HG03575 (cell line): ENCODE results near the gene OR9A2.
A peak's percentile ranks its signal among the peaks of the same experiment; 100 is the strongest.

Source experiments
- ATAC-seq: cut with Tn5 transposase; IDR thresholded peaks from one replicate; pipeline ENCODE4 v1.9.1; 2021; ENCODE audit not compliant: unreplicated experiment, insufficient number of reproducible peaks, low FRiP score; ENCODE audit errors: extremely low read depth

OR9A2 gene

GRCh38 chr7:143027683-143028082 lies 751 bp upstream of the OR9A2 start:
- ATAC-seq: no peak

DNA sequence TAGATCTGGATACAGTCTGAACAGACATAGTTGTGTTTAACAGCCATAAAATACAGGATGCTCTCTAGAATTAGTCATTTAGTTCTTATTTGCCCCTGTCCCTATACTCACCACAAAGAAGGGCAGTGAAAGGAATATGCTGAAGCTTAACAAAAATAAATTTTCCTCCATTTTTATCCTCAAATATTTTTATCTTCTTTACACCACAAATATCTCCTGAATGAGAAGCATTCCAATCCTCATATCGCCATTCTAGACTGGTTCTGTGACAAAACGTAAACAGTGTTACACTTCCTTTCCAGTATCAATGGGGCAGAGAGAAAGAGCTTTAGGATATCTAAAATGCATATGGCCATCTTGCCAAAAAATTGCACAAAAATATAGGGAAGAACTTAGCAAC lies 1.6 kb downstream of the OR9A2 start:
- no peak for ATAC-seq

DNA sequence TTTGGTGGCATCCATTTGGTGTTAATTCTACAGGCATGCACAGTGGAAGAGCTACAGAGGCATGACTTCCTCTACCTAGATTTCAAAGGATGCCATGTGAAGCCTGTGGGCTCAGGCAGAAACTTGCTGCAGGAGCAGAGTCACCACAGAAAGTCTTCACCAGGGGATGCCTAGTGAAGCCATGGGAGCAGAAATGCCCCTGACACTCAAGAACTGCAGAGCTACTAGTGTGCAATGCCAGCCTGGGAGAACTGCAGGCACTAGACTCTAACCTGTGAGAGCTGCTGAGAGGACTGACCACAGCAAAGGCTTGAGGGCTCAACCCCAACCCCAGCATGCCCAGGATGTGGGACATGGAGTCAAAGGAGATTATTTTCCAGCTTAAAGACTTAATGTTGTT lies 3.9 kb downstream of the OR9A2 start:
- ATAC-seq: no peak

DNA sequence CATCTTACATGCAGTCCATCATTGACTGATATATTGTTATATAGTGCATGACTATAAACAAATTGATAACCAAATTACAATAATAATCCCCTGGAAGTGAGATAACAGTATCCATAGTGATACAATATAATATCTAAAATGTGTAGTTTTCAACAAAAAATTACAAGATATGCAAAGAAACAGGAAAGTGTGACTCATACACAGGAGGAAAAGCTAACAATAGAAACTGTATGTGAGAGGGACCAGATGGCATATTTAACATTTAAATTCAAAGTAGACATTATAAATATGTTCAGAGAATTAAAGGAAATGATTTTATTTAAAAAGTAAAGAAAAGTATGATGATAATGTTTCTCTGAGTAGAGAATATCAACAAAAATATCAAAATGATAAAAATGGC lies 8.0 kb downstream of the OR9A2 start:
- no peak for ATAC-seq

DNA sequence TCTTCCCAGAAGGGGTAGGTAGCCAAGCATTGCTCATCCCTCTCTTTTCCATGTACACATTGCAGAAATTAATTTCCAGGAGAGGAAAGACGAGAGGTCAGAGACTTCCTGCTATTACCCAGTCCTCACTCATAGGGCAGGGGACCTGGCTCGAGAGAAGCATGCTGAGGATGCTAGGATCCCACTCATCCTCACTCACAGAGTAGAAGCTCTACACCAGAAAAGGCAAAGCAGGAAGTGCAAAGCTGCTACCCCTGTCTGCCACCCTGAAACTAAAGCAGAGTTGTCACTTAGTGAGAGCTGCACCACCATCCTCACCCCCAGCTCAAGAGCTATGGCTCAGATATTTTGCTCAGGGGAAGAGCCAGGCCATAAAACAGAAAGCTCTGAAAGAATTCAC lies 9.9 kb downstream of the OR9A2 start:
- no peak for ATAC-seq

- no peak for ATAC-seq
Measured at GRCh38 chr7:143015926-143016490, 10.9 kb downstream of the OR9A2 start.

- ATAC-seq: peak; percentile 87
Measured at GRCh38 chr7:143015084-143015483, 11.8 kb downstream of the OR9A2 start.

DNA sequence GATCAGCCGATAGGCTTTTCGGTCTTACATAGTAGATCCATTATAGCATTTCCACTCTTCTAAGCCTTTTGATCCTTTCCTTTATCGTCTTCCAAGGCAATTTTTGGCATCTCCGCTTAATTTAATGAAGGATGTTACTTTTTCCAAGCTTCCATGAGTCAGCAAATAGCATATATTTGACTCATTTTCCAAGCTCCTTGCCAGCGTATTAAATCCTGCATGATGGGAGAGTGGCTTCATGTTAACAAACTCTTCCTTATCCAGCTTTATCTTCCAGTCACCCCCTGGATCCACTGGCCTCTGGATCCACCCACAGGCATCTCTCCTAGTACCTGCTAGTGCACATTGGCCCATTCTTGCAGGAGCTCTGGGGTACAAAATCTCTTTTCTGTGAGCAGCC lies 13.0 kb downstream of the OR9A2 start:
- ATAC-seq: no peak

DNA sequence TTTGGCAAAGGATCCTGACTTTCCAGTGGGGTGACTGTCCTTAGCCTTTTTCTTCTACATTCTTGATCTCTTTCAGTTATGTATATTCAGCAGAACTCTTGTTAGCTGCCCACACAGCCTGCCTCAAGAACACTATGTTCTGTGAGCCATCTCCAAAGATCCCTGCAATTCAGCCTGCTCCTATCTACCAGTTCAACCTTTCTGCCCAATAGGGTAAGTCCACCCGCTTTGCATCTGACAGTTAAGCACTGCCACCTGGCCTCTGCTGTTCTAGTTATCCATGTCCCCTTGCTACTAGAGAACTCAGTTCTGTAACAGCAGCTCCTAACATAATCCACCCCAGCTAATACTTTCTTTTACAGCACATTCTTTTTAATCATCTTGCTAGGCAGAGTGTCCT lies 13.5 kb downstream of the OR9A2 start:
- no peak for ATAC-seq

- no peak for ATAC-seq
Measured at GRCh38 chr7:143012409-143012808, 14.5 kb downstream of the OR9A2 start.

GRCh38 chr7:143012001-143012400 lies 14.9 kb downstream of the OR9A2 start:
- no peak for ATAC-seq

- no peak for ATAC-seq
Measured at GRCh38 chr7:143008007-143008901, 18.7 kb downstream of the OR9A2 start.

DNA sequence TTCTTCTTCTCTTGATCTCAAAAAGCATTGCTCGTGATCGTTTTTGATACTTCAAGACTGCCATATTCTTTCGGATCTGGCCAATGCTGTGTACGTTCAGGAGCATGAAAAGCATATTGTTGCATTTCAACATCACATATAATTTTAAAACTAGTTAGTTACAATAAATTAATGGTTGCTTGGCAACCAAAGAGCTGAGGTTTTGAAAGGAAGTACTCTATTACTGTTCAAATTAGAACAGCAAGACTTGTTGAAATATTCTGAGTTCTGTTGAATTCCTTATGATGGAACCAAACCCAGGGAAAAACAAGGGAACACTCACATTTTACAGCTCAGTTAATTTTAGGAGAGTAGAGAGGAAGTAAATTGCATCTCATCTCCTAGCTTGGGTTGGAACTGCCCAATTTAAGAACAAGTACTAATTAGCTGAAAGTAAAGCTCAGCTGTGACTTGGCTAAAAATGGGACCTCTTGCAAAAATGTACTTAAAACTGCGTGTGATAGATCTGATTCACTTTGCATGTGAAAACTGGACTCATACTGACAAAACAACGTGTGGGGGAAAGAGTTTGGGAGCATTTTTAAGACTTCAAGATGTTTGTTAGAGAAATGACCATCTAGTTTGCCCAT lies 21.2 kb downstream of the OR9A2 start:
- no peak for ATAC-seq

- no peak for ATAC-seq
Measured at GRCh38 chr7:143003393-143004051, 23.4 kb downstream of the OR9A2 start.

DNA sequence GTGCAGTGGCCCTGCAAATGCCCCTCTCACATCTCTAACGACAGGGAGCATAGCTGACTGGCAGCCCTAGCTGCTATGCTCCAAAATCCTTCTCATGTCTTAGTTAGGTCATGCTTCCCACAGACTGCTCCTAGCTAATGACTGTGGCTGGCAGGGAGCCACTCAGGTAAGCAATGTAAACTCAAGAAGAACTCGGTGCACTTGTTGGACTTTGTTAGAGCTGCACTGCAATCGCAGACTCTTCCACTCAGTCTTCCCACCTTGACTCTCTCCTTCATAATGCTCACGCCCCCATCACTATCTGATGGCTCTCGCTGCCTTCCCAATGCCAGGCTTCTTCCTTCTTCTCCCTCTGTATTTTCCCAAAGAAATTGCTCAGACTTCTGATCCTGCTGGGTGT lies 24.0 kb downstream of the OR9A2 start:
- no peak for ATAC-seq

DNA sequence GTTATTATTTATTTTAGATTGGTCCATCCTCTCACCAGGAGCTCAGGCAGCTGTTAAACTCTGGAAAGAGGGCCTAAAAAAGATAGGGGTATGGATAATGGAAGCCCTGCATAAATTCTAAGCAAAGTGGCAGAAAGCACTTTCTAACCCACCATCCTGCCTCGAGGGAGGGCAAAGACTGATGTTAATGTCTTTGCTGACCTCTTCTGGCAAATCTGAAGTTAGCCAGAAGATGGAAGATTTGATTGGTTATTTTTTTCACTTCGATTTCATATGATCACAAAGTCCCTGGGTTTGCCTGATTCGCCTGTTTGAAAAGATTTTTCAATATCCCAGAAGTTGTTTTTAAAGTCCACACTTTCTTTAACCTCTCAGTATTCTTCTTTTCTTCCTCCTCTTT lies 24.8 kb downstream of the OR9A2 start:
- ATAC-seq: no peak

DNA sequence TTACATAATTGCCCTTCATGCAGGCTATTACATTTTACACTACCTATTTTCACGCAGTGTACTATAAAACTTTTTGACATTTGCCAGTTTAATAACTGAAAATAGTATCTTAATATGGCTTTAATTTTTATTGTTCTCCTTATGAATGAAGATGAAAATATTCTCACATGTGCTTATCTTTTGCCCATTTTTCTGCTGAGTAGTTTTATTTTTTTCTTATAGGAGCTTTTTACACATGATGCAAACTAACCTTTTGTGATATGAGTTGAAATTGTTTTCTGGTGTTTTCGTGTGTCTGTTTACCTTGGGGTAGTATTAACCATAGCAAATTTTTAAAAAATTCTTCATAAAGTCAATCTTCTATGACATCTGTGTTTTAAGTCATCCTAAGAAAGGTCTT lies 26.3 kb downstream of the OR9A2 start:
- ATAC-seq: no peak

GRCh38 chr7:142999793-143000192 lies 27.1 kb downstream of the OR9A2 start:
- ATAC-seq: no peak

DNA sequence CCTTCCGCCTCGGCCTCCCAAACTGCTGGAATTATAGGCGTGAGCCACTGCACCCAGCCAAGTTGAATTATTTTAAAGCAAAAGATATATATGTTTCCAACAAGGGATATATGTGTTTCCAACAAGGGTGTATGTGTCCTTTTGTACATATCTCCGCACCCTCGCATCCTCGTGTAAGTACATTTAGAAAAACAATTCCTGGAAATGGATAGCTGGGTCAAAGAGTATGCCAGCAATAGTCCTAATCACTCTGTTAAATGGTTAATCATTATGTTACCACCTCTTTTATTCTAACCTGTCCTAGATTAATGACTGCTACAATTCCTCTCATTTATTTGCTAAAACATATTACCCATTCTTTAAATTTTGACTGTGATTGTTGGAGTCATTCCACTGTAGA lies 28.0 kb downstream of the OR9A2 start:
- no peak for ATAC-seq
